GM19351 (cell line): ENCODE measurements around the gene KRT2.

Source experiments
- ATAC-seq: cut with Tn5 transposase; IDR thresholded peaks from one replicate; pipeline ENCODE4 v1.9.1; 2021; ENCODE audit warnings: mild to moderate bottlenecking, moderate library complexity; ENCODE audit not compliant: unreplicated experiment

The KRT2 gene

GRCh38 chr12:52651726-52652261 lies at the start of gene KRT2:
Gene KRT2, minus strand, starts transcription at chr12:52652211. Its CDS starts 69 bp downstream, at chr12:52652142.
- no peak for ATAC-seq

- ATAC-seq: no peak
Measured at GRCh38 chr12:52701281-52701680, 49.3 kb upstream of the KRT2 start.

- no peak for ATAC-seq
Measured at GRCh38 chr12:52699960-52700359, 47.9 kb upstream of the KRT2 start.

- no peak for ATAC-seq
Measured at GRCh38 chr12:52699373-52699772, 47.4 kb upstream of the KRT2 start.

- no peak for ATAC-seq
Measured at GRCh38 chr12:52698651-52699340, 46.8 kb upstream of the KRT2 start.

- ATAC-seq: no peak
Measured at GRCh38 chr12:52697058-52697582, 45.1 kb upstream of the KRT2 start.

GRCh38 chr12:52696588-52696987 lies 44.6 kb upstream of the KRT2 start:
- no peak for ATAC-seq

GRCh38 chr12:52695039-52695438 lies 43.0 kb upstream of the KRT2 start:
- no peak for ATAC-seq

- ATAC-seq: no peak
Measured at GRCh38 chr12:52694151-52694550, 42.1 kb upstream of the KRT2 start.

GRCh38 chr12:52693261-52693660 lies 41.2 kb upstream of the KRT2 start:
- ATAC-seq: no peak

GRCh38 chr12:52692254-52692653 lies 40.2 kb upstream of the KRT2 start:
- ATAC-seq: no peak

GRCh38 chr12:52691841-52692150 lies 39.8 kb upstream of the KRT2 start:
- no peak for ATAC-seq

GRCh38 chr12:52691076-52691840 lies 39.2 kb upstream of the KRT2 start:
- ATAC-seq: no peak

GRCh38 chr12:52690351-52691075 lies 38.5 kb upstream of the KRT2 start:
- ATAC-seq: no peak

GRCh38 chr12:52689936-52690335 lies 37.9 kb upstream of the KRT2 start:
- no peak for ATAC-seq

GRCh38 chr12:52689239-52689638 lies 37.2 kb upstream of the KRT2 start:
- ATAC-seq: no peak

- no peak for ATAC-seq
Measured at GRCh38 chr12:52688481-52688880, 36.5 kb upstream of the KRT2 start.

- ATAC-seq: no peak
Measured at GRCh38 chr12:52687497-52688385, 35.7 kb upstream of the KRT2 start.

GRCh38 chr12:52686756-52687487 lies 34.9 kb upstream of the KRT2 start:
- ATAC-seq: no peak

GRCh38 chr12:52686063-52686462 lies 34.1 kb upstream of the KRT2 start:
- ATAC-seq: no peak
